GM18526 (cell line): Measurements from ENCODE around the gene SI.

Source experiments
- POLR2A ChIP-seq: IDR thresholded peaks from 3 replicates; pipeline ENCODE4 v1.6.1; 2011; ENCODE audit not compliant: insufficient read length; ENCODE audit errors: extremely low read depth

Gene SI

DNA sequence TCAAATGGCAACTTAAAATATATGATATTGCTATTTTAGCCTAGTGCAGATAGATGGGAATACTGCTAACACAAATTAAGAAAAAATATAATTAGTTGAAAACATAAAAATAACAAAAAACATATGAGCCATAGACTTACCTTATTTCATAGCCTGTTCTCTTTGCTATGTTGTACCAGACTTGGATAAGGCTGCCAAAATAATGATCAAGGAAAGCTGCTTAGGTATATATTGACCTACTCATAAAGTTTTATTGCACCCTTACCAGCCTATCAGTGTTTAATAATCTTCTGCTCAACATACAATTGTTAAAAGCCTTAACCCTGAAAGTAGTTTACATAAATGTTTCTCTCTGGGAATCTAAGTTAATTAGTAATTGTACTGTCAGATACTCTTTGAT is at the start of gene SI:
Gene SI (minus strand): TSS at position 204 of the 400 bp plus-strand sequence. CDS start 2,484 bp downstream, outside the sequence.
- no peak for TF ChIP-seq POLR2A

- TF ChIP-seq POLR2A, result no peak
Measured at GRCh38 chr3:165125836-165126235, 47.5 kb upstream of the SI start.

DNA sequence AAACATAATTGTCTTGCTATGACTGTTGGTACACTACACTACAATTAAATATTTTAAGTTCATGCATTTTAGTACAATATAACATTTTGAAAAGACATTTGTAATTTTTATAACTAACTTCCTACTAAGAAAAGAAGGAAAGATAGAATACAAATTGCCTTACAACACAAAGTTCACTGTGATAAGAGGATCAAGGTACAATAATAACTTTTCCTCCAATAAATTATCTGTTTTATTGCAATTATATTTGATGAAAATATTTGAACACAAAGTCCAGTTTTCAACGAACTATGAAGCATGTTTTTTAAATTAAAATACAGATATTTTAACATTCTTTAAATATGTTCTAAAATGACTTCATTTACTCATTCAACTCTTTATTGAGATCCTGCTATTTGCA is 33.1 kb upstream of the SI start:
- no peak for TF ChIP-seq POLR2A

DNA sequence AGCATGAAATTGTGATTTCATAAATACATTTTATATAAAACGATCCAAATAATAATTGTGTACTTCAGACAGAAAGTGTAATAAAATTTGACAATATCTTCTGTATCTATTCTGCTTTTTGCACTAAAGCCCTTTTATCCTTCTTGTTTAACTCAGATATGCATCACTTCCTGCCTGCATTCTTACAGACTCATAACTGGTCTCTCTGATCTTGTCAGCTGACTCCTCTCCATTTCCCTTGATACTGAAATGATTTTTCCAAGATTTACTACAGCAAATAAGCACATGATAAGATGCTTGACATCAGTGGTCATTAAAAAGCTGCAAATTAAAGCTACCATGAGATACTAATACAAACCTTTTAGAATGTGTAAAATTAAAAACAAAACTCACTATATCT is 25.3 kb upstream of the SI start:
- no peak for TF ChIP-seq POLR2A

DNA sequence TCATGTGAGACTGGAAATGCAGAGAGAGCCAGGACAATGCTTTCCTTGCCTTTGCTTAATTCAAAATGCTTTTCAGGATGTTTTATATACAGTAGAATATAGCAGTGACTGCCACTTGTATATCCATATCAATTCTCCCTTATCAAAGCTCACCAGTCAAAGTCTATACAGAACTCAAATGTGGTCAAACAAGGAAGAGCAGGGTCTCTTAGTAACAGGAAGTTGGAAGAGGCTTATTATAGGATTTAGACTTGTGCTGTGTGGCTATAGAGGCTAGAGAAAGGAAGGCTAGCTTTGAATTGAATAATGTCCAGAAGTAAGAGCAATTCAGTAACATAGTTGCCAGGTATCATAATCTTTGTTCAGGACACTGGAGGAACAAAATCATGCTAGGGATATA is 4.4 kb upstream of the SI start:
- no peak for TF ChIP-seq POLR2A

DNA sequence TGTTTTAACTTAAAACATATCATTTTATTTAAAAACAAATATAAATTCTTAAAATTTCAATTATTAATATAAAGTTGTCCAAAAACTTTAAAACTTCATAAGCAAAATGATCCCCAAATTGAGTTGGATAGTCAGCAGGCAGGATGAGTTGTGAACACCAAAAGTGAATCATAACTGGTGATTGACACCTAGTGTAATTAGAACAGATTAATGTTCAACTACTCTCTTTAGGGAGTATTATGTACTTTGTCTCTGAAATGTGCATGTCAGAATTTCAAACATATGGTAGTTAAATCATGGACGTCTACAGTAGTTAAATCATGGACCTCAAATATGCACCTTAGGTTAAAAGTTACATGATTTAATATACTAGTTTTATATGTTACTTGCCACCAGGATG is 2.9 kb upstream of the SI start:
- no peak for TF ChIP-seq POLR2A

- TF ChIP-seq POLR2A, result no peak
Measured at GRCh38 chr3:165075695-165076094, 2.6 kb downstream of the SI start.

DNA sequence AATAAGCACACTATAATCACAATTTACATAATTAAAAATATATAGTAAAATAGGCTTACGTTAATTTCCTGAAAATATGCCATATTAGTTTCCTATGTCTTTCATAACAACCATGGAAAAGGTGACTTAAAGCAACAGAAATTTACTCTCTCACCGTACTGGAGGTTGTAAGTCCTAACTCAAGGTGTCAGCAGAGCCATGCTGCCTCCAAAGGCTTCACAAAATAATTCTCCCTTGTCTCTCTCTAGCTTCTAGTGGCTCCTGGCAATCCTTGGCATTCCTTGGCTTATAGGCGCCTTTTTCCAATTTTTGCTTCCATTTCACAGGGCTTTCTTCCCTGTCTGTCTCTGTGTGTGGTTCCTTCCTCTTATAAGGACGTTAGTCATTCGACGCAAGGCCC is 7.6 kb downstream of the SI start:
- no peak for TF ChIP-seq POLR2A

DNA sequence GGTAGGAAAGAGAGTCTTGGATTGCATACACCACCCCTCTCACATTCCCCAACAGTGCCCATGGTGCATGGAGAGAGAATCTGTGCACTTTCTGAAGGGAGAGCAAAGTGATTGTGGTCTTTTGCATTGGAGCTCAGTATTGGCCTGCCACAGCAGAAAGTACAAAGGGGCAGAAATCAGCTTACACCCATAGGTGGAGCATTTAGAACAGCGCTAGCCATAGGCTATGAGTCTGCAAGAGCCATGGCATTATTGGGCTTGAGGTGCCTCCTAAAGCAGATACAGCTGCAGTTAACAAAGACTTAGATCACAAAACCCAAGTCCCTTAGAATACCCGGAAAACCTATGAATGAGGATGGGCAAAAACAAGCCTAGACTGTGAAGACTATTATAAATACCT is 21.8 kb downstream of the SI start:
- TF ChIP-seq POLR2A, result no peak

DNA sequence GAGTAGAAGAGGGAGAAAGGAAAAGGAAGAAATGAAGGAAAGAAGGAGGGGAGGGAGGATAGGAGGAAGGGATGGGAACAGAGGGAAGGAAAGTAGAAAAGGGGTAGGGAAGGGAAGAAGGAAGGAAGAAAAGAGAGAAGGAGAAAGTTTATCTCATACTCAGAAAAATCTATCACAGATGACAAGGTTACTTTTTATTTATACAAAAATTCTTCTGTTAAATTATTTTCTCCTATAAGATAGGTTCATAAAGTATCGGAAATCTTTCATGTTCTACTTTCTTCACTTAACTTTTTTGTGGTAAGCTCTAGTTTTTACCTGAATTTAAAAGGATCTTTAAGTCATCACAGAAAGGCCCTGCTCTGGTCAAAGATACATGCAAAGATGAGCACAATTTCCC is 38.1 kb downstream of the SI start:
- no peak for TF ChIP-seq POLR2A

- no peak for TF ChIP-seq POLR2A
Measured at GRCh38 chr3:165011557-165011956, 66.7 kb downstream of the SI start.

GRCh38 chr3:164984947-164985346 is 93.3 kb downstream of the SI start:
- TF ChIP-seq POLR2A, result no peak

DNA sequence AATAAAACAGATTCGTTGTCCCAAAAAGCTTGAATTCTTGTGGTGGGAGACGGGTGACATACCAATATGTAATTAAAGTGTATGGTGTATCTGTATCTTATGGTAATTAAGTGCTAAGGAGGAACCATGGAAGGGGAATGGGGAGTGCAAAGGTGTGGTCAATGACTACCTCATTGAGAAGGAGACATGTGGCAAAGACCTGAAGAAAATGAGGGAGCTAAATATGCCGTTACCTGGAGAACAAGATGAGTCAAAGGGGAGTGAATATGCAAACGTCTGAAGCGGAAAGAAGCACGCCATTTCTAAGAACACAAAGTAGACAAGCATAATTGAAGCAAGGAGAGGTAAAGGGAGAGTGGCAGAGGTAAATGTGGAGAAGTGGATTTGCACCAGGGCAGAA is 115.7 kb downstream of the SI start:
- TF ChIP-seq POLR2A, result no peak

GRCh38 chr3:164952966-164953365 is 125.3 kb downstream of the SI start:
- TF ChIP-seq POLR2A, result no peak

DNA sequence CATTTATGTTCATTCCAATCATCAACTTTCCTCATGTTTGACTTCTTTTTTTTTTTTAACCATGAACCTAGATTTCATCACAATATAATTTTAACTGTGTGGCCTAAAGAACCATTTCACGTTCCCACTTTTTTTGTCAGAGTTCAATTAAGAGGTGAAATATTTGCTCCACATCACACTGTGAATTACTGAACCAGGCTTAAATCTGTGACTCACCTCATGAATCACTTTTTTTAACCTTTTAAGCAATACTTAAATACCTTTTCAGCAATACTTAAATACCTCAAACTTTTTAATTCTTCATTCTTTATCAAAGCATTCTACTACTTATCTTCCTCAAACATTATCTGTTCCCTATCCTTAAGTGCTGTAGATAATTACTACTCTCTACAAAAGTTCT is 137.6 kb downstream of the SI start:
- no peak for TF ChIP-seq POLR2A

DNA sequence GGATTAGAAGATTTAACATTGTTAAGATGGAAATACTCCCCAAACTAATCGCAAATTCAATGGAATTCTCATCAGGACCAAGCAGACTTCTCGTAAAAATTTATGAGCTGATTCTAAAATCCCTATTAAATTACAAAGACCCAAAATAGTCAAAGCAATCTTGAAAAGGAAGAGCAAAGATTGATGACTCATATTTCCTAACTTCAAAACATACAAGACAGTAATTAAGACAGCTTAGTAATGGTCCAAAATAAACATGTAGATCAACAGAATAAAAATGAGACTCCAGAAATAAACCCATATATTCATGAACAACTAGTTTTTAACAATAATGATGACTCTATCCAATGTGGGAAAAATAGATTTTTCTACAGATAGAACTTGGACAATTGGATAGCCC is 148.7 kb downstream of the SI start:
- no peak for TF ChIP-seq POLR2A
